NCI-H774 (cell line): ENCODE data around the gene SWI5.

Source experiments
- DNase-seq: peaks from one replicate; lab custom pipeline; 2025; lab: John Stamatoyannopoulos, UW

Gene SWI5

DNA sequence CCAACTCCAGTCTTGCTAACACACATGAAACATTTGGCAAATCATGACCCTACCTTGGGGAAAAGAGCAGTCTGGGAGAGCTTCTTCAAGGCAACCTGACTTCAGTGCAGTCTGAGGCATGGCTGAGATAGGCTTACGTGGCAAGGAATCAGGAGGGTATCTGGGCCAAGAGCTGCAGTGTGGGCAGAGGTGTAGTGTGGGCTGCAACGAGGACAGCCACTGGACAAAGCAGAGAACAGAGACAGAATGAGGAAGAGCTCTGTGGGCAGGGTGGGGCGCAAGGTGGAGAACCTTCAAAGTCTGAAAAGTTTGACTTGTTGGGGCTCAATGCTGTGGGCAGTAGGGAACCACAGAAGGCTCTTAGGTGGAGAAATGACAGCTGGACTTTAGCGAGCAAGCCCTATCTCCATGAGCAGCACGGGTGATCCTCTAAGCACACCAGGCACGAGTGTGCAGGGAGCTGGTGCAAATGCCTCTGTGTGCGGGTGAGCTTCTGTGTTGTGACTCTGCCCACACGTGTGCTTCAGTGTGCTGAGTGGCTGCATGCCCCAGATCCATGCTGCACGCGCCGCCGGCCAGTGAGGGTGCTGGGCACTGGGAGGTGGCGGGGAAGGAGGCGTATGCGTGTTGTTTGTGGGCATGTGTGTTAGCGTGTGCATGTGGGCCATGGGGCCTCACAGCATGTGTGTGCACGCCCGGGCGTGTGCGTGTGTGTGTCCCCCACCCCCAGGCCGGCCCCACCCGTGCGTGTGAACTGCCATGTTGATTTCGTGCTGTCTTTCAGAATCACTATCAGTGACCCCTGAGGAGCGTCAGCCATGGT, 23.5 kb upstream of the SWI5 start:
- no peak for DNase-seq

DNA sequence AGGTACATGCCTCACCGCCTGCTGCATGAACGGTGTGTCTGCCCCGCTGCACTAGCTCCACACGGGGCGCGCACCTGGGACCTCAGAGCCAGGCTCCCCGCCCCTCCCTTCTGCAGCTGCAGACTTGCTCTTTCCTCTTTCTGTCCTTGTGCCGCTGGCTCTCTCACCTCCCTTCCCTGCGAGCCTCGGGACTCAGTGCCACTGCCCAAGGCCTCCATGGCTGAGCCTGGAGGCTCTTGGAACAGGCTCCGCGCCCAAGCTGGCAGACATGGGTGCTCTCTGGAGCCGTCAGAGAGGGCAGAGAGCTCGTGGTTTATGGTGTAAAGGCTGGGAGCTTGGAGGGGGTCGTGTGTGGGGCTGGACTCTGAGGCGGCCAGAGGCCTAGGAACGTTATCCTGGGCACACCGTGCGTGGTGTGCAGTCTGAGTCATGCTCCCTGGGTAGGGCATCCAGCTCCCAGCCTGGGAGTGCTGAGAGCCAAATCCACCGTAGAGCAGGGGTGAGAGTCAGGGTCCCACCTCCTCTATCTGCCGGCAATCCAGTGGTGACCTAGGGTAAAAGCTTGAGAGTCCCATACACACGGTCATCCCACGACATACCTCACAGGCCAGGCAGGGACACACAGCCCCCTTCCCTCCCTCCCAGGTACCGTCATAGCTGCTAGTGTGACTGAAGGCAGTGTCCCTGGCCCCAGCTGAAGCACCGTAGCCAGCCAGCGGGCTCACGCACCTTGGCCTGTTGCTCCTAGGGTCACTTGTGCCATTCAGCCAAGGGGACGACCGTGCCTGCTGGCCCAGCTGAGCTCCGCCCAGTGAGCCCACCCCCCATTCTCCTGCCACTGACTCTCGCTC, 22.7 kb upstream of the SWI5 start:
- DNase-seq, result no peak

DNA sequence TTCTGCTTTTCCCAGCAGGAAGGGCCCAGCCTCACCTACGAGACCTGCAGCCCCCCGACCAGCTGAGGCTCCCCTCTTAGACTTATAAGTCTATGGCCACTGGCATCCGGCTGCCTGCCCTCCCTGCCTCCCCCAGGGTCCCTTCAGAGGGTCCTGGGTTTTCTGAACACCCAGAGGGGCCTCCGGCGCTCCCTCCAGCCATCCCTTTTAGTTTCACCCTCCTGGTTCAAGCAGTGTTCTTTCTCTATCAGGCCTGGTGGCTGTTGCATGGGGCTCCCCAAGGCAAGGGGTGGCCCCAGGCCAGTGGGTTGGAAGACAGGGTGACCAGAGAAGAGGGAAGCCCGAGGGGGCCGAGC, 22.1 kb upstream of the SWI5 start:
- DNase-seq, result no peak

DNA sequence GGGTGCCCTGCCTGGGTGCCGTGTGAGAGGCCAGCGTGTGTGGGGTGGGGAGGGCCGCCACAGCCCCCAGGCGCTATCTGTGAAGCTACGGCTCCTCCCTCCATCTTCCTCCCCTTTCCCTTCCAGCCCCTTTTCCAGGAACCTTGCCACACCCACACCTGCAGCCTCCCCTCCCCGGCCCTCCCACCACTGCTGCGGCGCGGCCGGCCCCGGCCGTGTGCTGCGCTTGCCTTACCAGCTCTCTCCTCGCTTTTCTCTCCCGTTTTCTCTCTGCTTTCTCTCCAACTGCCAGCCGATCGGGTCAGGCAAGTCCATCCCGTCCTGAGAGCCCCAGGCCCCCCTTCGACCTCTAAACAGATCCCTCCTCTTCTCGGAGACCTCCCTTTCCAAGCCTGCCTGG, 21.7 kb upstream of the SWI5 start:
- no peak for DNase-seq

DNA sequence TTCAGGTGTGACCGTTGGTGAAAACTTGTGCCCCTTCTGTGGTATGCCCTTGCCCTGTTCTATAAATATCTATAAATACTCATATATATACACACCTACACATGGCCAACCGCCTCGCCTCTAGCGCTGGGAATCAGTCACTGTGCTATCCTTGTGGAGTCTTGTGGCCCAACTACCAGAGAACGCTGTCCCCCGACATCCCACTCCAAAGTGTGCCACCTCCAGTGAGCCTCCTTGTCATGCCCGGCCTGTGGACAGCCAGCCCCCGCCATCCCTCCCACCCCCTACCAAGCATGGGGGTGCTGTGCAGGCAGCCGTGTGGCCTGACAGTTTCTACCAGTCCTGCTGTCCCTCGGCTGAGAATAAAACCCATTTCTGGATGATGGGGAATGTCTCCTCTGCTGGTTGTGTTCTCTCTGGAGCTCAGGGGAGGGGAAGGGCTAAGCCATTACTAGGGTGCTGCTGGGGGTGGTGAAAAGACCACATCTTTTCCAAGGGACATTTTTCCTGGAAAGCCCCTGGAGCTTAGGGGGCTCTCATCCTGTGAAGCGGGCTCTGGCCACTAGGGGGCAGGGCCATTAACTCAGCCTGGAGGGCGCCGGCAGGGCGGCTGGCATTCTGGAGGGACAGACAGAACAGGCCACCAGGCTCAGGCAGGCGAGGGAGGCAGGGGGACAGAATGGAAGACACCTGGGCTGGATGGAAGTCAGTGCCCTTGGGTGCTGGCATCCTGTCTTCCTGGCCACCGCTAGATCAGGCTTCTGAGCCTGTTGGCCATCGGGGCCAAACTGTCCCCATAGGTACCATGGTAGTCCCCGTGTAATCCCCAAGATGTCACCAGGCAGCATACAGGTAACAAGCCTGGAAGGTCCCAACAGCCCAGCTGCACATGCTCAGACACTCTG, 21.0 kb upstream of the SWI5 start:
- peak; percentile 15 for DNase-seq

DNA sequence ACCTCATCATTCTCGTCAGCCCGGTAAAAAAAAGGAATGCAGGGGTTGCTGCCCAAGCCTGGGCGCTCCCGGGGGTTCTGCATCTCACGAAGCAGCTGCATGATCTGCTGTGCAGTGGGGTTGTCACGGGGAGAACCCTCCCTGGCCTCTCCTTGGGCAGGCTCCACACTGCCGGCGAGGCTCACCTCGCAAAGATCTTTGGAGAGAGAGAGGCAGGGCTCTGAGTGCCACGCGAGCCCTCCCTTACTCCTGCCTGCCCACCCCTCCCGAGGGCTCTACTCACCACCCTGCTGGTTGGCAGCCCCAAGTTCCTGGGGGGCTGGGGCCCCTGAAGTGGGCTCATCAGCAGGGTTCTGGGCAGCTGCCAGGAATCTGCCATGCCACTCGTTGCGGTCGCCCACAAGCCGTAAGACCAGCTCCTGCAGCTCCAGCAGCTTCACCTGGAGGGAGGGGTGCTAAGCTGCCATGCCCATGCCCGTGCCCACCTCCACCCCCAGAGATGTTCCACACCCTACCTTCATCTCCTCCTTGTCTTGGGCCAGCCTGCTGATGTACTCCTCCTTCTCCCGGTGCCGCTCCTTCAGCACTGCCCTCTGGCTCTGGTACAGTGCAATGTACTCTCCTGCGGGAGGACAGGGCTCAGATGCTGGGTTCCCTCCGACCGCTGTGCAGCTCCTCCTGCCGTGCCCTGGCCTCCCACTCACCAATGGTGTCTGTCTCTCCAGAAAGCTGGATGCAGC, 18.8 kb upstream of the SWI5 start:
- DNase-seq, result no peak

DNA sequence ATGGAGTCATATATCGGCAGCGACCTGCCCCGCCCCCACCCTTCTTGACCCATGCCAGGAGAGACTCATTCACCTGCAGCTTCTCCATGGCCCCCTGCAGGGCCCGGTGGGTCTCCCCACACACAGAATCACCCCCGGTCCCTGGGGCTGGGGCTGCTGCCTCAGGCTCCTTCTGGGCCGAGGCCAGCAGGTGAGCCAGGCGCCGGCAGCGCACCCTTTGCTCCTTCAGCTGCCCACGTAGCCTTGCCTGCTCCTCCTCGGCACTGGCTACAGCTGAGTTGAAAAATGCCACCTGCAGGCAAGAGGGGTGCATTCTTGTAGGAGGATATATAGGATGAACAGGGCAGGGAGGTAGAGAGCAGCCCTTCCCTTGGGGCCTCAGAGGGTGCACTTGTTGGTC, 18.2 kb upstream of the SWI5 start:
- no peak for DNase-seq

DNA sequence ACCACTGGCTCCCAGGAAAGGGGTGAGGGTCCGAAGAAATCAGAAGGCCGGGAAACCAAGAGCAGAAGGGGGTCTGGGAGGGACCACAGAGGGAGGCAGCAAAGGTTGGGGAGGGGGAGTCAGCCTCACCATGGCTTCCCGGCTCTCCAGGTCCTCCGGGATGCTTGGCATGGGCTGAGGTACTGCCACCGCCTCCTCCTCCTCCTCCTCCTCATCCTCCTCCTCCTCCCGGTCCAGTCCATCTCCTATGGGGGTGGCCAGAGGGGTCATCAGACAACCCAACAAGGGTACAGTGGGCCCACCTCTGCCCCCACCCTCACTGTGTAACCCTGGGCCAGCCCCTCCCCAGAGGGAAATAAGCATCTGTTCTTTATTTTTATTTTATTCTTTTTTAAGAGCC, 17.8 kb upstream of the SWI5 start:
- DNase-seq, result no peak

DNA sequence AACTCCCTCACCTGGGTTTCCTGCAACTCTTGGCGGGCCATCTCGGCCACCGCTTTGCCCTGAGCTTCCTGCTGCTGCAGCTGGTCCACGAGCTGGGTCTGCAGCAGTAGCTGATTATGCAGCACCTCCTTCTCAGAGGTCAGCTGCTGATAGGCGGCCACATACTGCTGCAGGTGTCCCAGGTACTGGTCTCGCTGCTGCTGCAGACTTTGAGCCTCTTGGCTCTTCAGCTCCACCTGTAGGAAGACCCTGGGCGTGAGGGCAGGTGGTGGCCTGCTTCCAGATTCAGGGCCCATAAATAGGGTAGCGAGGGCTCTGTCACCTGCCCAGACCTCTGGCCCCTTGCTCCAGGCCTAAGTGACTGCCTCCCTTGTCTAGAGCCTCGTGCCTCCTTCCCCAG, 16.9 kb upstream of the SWI5 start:
- no peak for DNase-seq

DNA sequence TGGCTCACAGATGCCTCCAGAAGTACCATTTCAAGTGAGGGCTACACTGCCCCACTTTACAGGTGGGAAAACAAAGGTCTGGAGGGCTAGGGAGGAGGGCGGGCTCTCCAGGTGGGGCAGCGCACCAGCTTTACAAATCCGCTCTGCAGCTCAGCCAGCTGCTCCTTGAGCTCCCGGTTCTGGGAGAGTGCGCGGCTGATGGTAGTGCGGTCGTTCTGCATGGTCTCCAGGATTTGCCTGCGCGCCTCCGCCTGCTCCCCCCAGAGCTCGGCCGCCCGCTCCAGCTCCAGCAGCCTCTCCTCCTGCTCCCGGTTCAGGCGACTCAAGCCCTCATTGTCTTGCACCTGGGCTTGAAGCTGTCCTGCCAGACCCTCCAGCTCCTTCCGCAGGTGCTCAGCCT, 15.7 kb upstream of the SWI5 start:
- no peak for DNase-seq

DNA sequence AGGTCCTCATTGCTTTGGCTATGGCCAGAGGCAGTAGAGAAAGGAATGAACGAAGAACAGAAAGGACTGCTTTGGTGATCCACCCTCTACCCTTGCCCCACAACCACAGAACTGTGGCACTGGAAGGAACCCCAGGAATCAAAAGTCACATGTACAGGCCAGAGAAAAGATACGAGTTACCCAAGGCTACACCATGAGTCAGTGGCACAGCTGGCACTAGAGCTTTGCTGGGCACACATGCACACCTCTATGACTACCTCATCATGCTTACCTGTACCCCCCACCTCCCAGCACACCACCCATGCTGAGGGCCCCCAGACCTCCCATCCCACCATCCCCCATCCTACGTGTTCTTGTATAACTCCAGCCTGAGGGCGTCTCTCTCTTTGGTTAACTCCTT, 13.4 kb upstream of the SWI5 start:
- no peak for DNase-seq

DNA sequence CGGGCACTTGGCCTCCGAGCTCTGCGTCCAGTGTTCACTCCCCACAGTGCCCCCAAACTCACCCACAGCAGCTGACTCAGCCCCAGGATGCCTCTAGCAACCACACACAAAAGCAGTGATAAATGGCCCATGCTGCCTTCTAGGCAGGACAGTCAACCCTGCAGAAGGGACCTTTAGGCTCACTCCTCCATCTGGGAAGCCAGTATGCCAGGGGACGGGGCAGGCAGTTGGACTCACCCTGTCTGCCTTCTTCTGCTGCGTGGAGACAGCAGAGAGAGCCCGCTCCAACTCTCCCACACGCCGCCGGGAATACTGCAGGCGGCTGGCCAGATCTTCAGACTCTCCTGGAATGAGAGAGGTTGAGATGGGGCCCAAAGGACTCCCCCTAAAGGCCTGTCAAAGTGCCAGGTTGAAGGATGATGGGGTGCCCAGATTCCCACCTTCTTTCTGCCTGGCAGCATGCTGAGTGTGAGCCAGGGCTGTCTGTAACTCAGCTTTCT, 10.7 kb upstream of the SWI5 start:
- no peak for DNase-seq

DNA sequence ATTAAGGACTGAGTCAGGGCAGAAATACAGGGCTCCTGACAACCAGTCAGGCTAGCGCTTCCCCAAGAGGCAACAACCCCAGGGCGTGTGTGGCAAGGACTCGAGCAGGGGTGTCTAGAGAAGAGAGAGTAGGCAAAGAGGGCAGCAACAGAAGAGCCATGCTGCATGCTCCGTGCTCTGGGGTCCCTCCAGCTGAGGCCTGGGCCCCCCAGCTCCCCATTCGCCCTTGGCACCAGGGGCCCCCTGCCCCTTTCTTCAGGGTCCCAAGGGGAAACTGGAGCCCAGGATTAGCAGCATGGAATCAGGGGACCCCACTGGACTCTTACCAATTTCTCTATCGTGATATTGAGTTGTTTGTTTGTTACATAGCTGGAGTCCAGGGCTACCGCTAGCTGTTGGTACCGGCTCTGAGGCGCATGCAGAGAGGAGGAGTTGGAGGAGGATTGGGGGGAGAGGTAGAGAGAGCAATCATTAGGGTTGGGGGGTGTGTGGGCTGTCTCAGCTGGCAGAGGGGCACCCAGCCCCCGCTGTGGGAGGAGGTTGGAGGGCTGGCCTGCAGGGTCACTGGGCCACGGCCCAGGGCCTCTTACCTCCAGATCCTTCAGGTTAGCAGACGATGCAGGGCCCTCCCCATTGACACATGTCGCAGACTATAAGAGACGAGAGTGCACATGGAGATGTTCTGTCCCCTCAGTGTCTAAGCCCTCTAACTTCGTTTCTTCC, 9.0 kb upstream of the SWI5 start:
- DNase-seq, result no peak

DNA sequence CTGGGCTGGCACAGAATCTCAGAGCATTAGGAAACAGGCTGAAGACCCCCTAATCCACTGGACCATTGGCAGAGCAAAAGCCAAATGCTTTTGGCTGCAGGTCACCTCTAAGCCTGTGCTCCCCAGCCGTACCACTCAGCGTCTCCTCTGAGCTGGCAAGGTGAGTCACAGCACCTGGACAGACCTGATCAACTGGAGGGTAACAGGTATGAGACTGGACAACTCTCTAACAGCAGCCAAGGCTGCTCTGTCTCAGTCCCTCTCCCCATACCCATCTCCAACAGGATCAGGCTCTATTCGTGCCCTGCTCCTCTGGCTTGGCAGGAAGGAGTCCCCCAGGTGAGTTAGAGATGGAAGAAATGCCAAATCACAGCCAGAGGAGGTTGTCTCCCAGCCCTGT, 5.0 kb upstream of the SWI5 start:
- DNase-seq, result no peak

DNA sequence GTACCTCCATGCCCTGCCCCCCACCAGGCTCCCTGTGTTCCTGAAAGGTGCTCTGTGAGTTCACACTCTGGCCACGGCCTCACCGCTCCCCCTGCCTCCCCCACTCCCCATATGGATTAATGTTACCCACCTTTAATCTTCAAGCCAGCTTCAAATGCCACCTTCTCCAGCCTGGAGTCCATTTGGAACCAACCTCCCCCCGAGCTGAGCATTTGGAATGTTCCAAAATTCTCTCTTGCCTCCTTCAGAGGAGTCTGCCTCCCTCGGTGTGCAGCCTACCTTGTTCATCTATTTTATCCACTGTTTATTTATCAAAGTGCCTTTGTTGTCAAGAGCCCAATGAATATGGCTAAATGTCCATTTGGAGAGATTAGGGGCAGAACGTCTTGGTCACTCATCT, 4.6 kb upstream of the SWI5 start:
- no peak for DNase-seq

DNA sequence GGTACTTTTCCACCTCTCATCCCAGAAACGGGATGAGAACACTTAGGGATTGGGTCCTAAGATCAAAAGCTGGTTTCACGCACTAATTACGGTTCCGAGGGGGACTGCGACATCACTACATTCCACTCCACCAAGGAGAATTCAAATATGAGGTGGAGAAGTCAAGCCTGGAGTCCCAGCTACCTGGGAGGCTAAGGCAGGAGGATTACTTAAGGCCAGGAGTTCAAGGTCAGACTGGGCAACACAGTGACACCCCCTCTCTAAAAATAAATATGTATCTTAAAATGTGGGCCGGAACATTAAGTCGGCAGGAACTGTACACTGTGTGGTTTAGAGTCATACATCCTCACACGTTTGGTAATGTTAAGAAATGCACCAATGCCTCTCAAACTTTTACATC, 1.8 kb upstream of the SWI5 start:
- DNase-seq, result no peak

DNA sequence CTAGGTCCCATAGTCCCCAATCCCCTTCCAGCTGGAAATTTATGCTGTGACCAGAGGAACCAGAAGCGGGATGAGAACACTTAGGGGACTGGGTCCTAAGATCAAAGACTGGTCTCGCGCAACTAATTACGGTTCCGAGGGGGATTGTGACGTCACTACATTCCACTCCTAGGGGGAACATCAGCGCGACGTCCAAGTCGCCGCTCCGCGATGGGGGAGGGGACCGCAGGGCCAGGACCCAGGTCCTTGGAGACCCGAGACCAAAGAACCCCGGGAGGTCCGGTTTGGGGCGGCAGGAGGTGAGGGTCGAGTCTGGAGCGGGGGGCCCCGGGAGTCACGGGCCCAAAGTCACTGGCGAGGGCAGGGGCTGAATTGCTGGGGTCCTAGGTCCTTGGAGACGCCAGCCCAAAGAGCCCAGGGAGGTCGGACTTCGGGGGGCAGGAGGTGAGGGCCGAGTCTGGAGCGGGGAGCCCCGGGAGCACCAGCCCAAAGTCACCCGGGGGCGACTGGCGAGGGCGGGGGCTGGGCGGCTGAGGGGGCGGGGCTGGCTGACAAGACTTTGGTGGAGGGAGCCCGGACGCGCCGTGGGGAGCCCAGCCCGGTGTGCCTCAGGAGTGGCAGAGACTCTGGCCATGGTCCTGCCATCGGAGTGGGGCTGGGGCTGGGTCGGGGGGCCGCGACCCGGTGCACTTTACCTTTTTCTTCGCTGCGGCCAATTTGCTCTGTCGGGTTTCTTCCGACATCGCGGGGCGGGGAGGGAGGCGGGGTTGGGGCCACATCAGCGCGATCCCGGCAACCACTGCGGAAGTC, 673 bp upstream of the SWI5 start, which contains the start of gene GOLGA2:
GOLGA2 (minus strand) TSS at position 810 of the 810 bp plus-strand sequence; CDS start at position 779, 31 bp downstream.
- DNase-seq, result no peak

DNA sequence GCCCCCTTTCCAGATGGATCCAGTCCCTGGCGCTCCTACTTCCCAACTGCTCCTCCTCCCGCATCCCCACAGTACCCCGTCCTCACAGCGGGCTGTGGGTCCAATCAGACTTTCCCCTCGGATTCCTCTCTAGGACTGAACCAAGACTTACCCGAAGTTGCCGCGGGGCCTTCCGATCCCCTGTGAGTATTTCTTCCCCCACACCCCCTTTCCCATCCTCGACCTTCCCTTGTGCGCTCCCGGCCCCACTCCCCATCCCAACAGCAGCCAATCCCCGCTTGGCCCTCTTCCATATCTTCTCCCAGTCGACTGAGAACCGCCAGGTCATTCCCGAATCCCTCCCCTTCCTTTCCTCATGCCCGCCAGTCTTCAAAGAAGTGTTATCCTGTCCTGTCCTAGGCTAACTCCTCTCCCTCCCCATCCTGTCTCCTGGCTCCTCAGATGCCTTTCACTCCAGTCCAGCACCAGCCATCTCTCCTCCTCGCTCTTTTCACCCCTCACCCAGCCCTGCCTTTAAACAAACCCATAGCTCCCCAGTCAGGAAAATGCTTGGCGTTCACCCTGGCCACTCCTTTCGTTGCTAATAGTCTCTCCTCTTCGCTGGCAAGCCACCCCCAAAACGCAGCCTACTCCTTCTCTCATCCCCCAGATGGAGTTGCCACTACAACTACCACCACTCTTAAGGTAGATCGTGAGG, 646 bp downstream of the SWI5 start:
- DNase-seq, result no peak
